CD4-positive, alpha-beta memory T cell (primary cell): ENCODE results near the gene CEP295NL. TPM values are rescaled to one million over a fixed set of nuclear protein-coding genes. Genes with fewer than 3 reads are reported as not detected.

Experiments used
- CTCF ChIA-PET: fragments of 350-600 bp; sonication (Branson Sonifier 250); formaldehyde crosslinking; loops from one replicate; lab custom pipeline; 2021; ENCODE audit warnings: inconsistent platforms; ENCODE audit not compliant: partially characterized antibody; lab: Charles Lee
- POLR2A ChIA-PET: fragments of 350-600 bp; sonication (Branson Sonifier 250); formaldehyde crosslinking; loops from one replicate; lab custom pipeline; 2021; ENCODE audit not compliant: partially characterized antibody; lab: Charles Lee
- DNase-seq, 5 donors: peaks; one replicate each; pipeline versions ENCODE4 v3.0.0 to v3.0.0-alpha.2; 2020 to 2022; ENCODE audit warnings: mixed read lengths in 1 of 5
- H3K27ac ChIP-seq: one replicate; pipeline ENCODE4 v1.7.0; 2013; ENCODE audit warnings: low read depth, low read length
- H3K27me3 ChIP-seq: 2 replicates; pipeline ENCODE4 v1.7.0; 2013; ENCODE audit warnings: mild to moderate bottlenecking, low read length, moderate library complexity; ENCODE audit not compliant: insufficient read depth
- H3K36me3 ChIP-seq: 2 replicates; pipeline ENCODE4 v1.7.0; 2013; ENCODE audit warnings: mild to moderate bottlenecking, low read length, moderate library complexity; ENCODE audit not compliant: insufficient read depth
- H3K4me1 ChIP-seq: 2 replicates; pipeline ENCODE4 v1.7.0; 2013; ENCODE audit warnings: mild to moderate bottlenecking, low read length, moderate library complexity; ENCODE audit not compliant: insufficient read depth
- H3K4me3 ChIP-seq, 2 donors: one replicate each; pipeline ENCODE4 v1.7.0; 2013; ENCODE audit warnings: low read length in 2 of 2, mild to moderate bottlenecking in 1 of 2
- H3K9me3 ChIP-seq, 2 donors: one replicate each; pipeline ENCODE4 v1.7.0; 2013; ENCODE audit warnings: low read length in 2 of 2, control low read depth in 1 of 2; ENCODE audit not compliant: control insufficient read depth in 1 of 2
- H3K27ac Mint-ChIP-seq, 7 donors: one replicate each; pipeline ENCODE4 v1.8.0; 2020 to 2021; ENCODE audit warnings: mixed read lengths in 7 of 7, mild to moderate bottlenecking in 6 of 7, inconsistent platforms in 3 of 7, moderate library complexity in 3 of 7
- H3K27me3 Mint-ChIP-seq, 2 donors: one replicate each; pipeline ENCODE4 v1.8.0; 2020 to 2021; ENCODE audit warnings: mixed read lengths in 2 of 2
- H3K36me3 Mint-ChIP-seq, 2 donors: one replicate each; pipeline ENCODE4 v1.8.0; 2020 to 2021; ENCODE audit warnings: mixed read lengths in 2 of 2, inconsistent platforms in 1 of 2, mild to moderate bottlenecking in 1 of 2
- H3K4me1 Mint-ChIP-seq, 4 donors: one replicate each; pipeline ENCODE4 v1.8.0; 2020 to 2021; ENCODE audit warnings: mixed read lengths in 4 of 4, mild to moderate bottlenecking in 1 of 4
- H3K4me3 Mint-ChIP-seq, 8 donors: one replicate each; pipeline ENCODE4 v1.8.0; 2020 to 2021; ENCODE audit warnings: mixed read lengths in 8 of 8, mild to moderate bottlenecking in 7 of 8, moderate library complexity in 6 of 8, inconsistent platforms in 3 of 8
- H3K9me3 Mint-ChIP-seq, 8 donors: one replicate each; pipeline ENCODE4 v1.8.0; 2020 to 2021; ENCODE audit warnings: mixed read lengths in 8 of 8, mild to moderate bottlenecking in 5 of 8, inconsistent platforms in 3 of 8, moderate library complexity in 1 of 8
- intact Hi-C: fragments of 100-400 bp; cut with micrococcal nuclease; formaldehyde crosslinking; loops from one replicate; pipeline ENCODE4 v1.15.1; 2023
- polyA plus RNA-seq, 2 donors: library from polyadenylated mRNA; unstranded; fragments of 300-500 nt; fragmentation: Illumina TruSeq; gene quantifications; one replicate each; pipeline ENCODE4 v1.2.3, GENCODE V29; 2021
- total RNA-seq, 2 experiments: library from RNA; stranded (reverse); gene quantifications; one replicate each; pipeline ENCODE4 v1.2.3, GENCODE V29; 2021

Gene CEP295NL
- total and polyA plus RNA-seq, 4 experiments from 2014 or later = 0.28 TPM; not detected in 3

- no peaks in the 10 kb centered on the region for H3K36me3 Mint-ChIP-seq
- no peak for DNase-seq
- H3K27ac Mint-ChIP-seq = no peak overlapping the region
- no peak overlapping the region for H3K4me3 ChIP-seq
- H3K27me3 ChIP-seq = no peaks in the 10 kb centered on the region
- ChIA-PET POLR2A (no interaction called here), CTCF (interaction anchor here (1.6 kb wide), 1 partner anchor 21 kb away, joined by 6 read pairs; no protein-coding TSS in a partner anchor)
- peaks cover 4 to 11% of the 10 kb centered on the region in 2 donors for H3K27me3 Mint-ChIP-seq
- no peaks in the 10 kb centered on the region for H3K36me3 ChIP-seq
- no peaks in the 10 kb centered on the region for H3K9me3 ChIP-seq
- intact Hi-C loops = no loop called here
- H3K4me3 Mint-ChIP-seq = no peak overlapping the region
- peaks cover 8 to 37% (median 25%) of the 10 kb centered on the region in 4 donors for H3K4me1 Mint-ChIP-seq
- no peak overlapping the region for H3K27ac ChIP-seq
- no peaks in the 10 kb centered on the region for H3K9me3 Mint-ChIP-seq
- peaks cover 27% of the 10 kb centered on the region for H3K4me1 ChIP-seq
Measured at GRCh38 chr17:78886954-78887353, 16.0 kb downstream of the CEP295NL start.

GRCh38 chr17:78885956-78886355 lies 17.0 kb downstream of the CEP295NL start:
- Mint-ChIP-seq H3K27ac (no peak overlapping the region), H3K27me3 (peaks cover 4 to 11% of the 10 kb centered on the region in 2 donors), H3K9me3 (no peaks in the 10 kb centered on the region), H3K4me1 (peaks cover 8 to 28% (median 17%) of the 10 kb centered on the region in 4 donors), H3K4me3 (no peak overlapping the region), H3K36me3 (no peaks in the 10 kb centered on the region)
- Histone ChIP-seq H3K27ac (no peak overlapping the region), H3K36me3 (no peaks in the 10 kb centered on the region), H3K27me3 (no peaks in the 10 kb centered on the region), H3K4me3 (no peak overlapping the region), H3K9me3 (no peaks in the 10 kb centered on the region), H3K4me1 (peaks cover 20% of the 10 kb centered on the region)
- POLR2A ChIA-PET = no interaction called here
- intact Hi-C loops = no loop called here
- DNase-seq = no peak
- CTCF ChIA-PET = no interaction called here

GRCh38 chr17:78884876-78885667 lies 17.9 kb downstream of the CEP295NL start:
- Histone ChIP-seq H3K4me1 (peaks cover 12% of the 10 kb centered on the region), H3K27ac (no peak overlapping the region), H3K36me3 (no peaks in the 10 kb centered on the region), H3K27me3 (no peaks in the 10 kb centered on the region), H3K4me3 (no peak overlapping the region), H3K9me3 (no peaks in the 10 kb centered on the region)
- no peak overlapping the region for H3K27ac Mint-ChIP-seq
- ChIA-PET POLR2A (no interaction called here), CTCF (interaction anchor here (1.3 to 1.5 kb wide), 2 partner anchors 9 to 19 kb away, joined by 3 to 4 read pairs; no protein-coding TSS in a partner anchor)
- no peak for DNase-seq
- intact Hi-C loops = no loop called here
- no peak overlapping the region for H3K4me3 Mint-ChIP-seq
- peaks cover 5 to 22% (median 14%) of the 10 kb centered on the region in 4 donors for H3K4me1 Mint-ChIP-seq
- H3K9me3 Mint-ChIP-seq = no peaks in the 10 kb centered on the region
- peaks cover 4 to 11% of the 10 kb centered on the region in 2 donors for H3K27me3 Mint-ChIP-seq
- no peaks in the 10 kb centered on the region for H3K36me3 Mint-ChIP-seq

GRCh38 chr17:78884148-78884825 lies 18.7 kb downstream of the CEP295NL start:
- Mint-ChIP-seq H3K4me3 (no peak overlapping the region), H3K4me1 (peaks cover 3 to 22% (median 16%) of the 10 kb centered on the region in 4 donors), H3K9me3 (no peaks in the 10 kb centered on the region), H3K27ac (no peak overlapping the region), H3K36me3 (no peaks in the 10 kb centered on the region), H3K27me3 (peaks cover 4 to 7% of the 10 kb centered on the region in 2 donors)
- no peak overlapping the region for H3K27ac ChIP-seq
- intact Hi-C loops = no loop called here
- no peak overlapping the region for H3K4me3 ChIP-seq
- no peaks in the 10 kb centered on the region for H3K36me3 ChIP-seq
- POLR2A ChIA-PET = no interaction called here
- peaks cover under 1% of the 10 kb centered on the region for H3K27me3 ChIP-seq
- peaks cover 11% of the 10 kb centered on the region for H3K4me1 ChIP-seq
- H3K9me3 ChIP-seq = no peaks in the 10 kb centered on the region
- DNase-seq = no peak
- CTCF ChIA-PET = interaction anchor here (1.3 to 1.5 kb wide), 2 partner anchors 10 to 18 kb away, joined by 3 to 4 read pairs; no protein-coding TSS in a partner anchor

GRCh38 chr17:78883533-78884131 lies 19.4 kb downstream of the CEP295NL start:
- no peaks in the 10 kb centered on the region for H3K36me3 ChIP-seq
- Mint-ChIP-seq H3K27ac (no peak overlapping the region), H3K27me3 (peaks cover 6 to 7% of the 10 kb centered on the region in 2 donors), H3K4me1 (peaks cover 8 to 22% (median 14%) of the 10 kb centered on the region in 4 donors), H3K9me3 (no peaks in the 10 kb centered on the region), H3K4me3 (no peak overlapping the region), H3K36me3 (no peaks in the 10 kb centered on the region)
- peaks cover 4% of the 10 kb centered on the region for H3K27me3 ChIP-seq
- H3K9me3 ChIP-seq = no peaks in the 10 kb centered on the region
- no peak for DNase-seq
- no peak overlapping the region for H3K4me3 ChIP-seq
- intact Hi-C loops = no loop called here
- H3K27ac ChIP-seq = no peak overlapping the region
- POLR2A ChIA-PET = no interaction called here
- peaks cover 12% of the 10 kb centered on the region for H3K4me1 ChIP-seq
- CTCF ChIA-PET = interaction anchor here (1.5 kb wide), 1 partner anchor 18 kb away, joined by 4 read pairs; no protein-coding TSS in a partner anchor

GRCh38 chr17:78883089-78883532 lies 19.9 kb downstream of the CEP295NL start:
- POLR2A ChIA-PET = no interaction called here
- Histone ChIP-seq H3K4me1 (peaks cover 12% of the 10 kb centered on the region), H3K9me3 (no peaks in the 10 kb centered on the region), H3K36me3 (no peaks in the 10 kb centered on the region), H3K27ac (no peak overlapping the region), H3K27me3 (peaks cover 4% of the 10 kb centered on the region), H3K4me3 (no peak overlapping the region)
- H3K4me1 Mint-ChIP-seq = peaks cover 8 to 21% (median 14%) of the 10 kb centered on the region in 4 donors
- intact Hi-C loops = no loop called here
- no peak for DNase-seq
- no peaks in the 10 kb centered on the region for H3K9me3 Mint-ChIP-seq
- H3K36me3 Mint-ChIP-seq = no peaks in the 10 kb centered on the region
- CTCF ChIA-PET = no interaction called here
- H3K27ac Mint-ChIP-seq = no peak overlapping the region
- peaks cover 6 to 7% of the 10 kb centered on the region in 2 donors for H3K27me3 Mint-ChIP-seq
- no peak overlapping the region for H3K4me3 Mint-ChIP-seq
